ENCODE results near the gene DESI2. TPM values are rescaled to one million over a fixed set of nuclear protein-coding genes. Genes with fewer than 3 reads are reported as not detected.

DESI2 gene
- total RNA-seq, result 25.5 TPM

DNA sequence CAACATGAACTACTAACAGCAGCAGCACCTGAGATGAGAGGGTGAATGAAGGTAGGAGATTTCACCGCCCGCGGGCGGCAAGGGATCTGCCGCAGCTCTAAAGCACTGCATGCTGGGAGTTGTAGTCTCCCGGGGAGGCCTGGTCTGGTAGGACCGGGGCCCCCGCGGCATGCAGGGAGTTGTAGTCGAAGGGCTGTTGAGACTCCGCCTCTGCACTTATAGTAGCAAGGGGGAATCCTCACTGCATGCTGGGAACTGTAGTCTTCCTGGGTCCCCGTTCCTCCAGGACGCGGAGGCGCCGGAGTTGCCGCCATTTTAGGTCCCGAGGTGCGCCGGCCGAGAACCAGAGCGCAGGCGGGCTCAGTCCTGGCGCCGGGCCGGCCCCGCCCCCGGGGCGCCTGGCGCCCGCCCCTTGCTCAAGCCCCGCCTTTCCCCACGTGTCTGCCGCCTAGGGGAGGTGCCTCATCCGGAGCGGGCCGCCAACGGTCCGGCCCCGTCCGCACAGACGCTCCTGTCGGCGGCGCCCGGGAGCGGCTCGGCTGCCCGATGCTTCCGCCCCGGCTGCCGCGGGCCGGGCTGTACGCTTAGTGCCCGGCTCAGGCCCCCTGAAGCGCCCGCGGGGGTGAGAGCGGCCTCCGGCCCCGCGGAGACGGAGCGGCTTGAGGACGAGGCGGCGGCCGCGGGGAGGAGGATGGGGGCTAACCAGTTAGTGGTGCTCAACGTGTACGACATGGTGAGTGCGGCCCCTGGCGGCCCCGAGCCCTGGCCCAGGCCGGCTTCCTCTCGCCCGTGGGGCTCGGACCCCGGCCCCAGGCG, at the start of gene DESI2:
Gene DESI2, plus strand, starts transcription at position 504 of the 816 bp plus-strand sequence. Its CDS starts 188 bp downstream, at position 692.
- peak; percentile 75 to 92 for TF ChIP-seq POLR2AphosphoS5 (IDR thresholded peaks at IDR 0.05; ENCODE audit: insufficient read depth in 1 of 2, low read depth in 1 of 2)
- TF ChIP-seq, protein P1, sequence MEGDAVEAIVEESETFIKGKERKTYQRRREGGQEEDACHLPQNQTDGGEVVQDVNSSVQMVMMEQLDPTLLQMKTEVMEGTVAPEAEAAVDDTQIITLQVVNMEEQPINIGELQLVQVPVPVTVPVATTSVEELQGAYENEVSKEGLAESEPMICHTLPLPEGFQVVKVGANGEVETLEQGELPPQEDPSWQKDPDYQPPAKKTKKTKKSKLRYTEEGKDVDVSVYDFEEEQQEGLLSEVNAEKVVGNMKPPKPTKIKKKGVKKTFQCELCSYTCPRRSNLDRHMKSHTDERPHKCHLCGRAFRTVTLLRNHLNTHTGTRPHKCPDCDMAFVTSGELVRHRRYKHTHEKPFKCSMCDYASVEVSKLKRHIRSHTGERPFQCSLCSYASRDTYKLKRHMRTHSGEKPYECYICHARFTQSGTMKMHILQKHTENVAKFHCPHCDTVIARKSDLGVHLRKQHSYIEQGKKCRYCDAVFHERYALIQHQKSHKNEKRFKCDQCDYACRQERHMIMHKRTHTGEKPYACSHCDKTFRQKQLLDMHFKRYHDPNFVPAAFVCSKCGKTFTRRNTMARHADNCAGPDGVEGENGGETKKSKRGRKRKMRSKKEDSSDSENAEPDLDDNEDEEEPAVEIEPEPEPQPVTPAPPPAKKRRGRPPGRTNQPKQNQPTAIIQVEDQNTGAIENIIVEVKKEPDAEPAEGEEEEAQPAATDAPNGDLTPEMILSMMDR (IDR thresholded peaks at IDR 0.05), result peak in 1 of 3 experiments; percentile 45
- TF ChIP-seq POLR2A (IDR thresholded peaks at IDR 0.05), result peak; percentile 47 to 97
- H3K36me3 ChIP-seq, result no peaks in the 10 kb centered on the region
- no peaks in the 10 kb centered on the region for H3K9me3 ChIP-seq
- H3K4me3 ChIP-seq, result peak within 1 kb of the TSS; percentile 83 to 88
- H3K27me3 ChIP-seq, result no peaks in the 10 kb centered on the region
- intact Hi-C loops (cut with DNase I), result no loop called here
- peak within 1 kb of the TSS; percentile 92 for H3K27ac ChIP-seq
- H3K4me1 ChIP-seq, result peaks cover 35% of the 10 kb centered on the region
- DNase-seq (ENCODE audit: extremely low spot score in 2 of 2), result peak; percentile 99

DNA sequence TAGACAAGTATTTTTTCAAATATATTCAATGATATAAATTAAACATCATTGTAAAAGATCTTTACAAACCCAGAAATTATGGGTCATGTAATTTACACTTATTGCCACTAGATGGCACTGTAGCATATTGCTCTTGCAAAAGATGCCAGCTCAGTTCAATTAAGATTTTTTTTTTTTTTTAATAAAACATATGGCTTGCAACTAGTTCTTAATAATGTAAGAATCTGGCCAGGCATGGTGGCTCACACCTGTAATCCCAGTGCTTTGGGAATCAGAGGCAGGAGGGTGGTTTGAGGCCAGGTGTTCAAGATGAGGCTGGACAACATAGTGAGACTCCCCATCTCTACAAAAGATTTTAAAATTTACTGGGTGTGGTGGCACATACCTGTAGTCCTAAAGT, 49.4 kb upstream of the DESI2 start:
- no peak overlapping the region for H3K4me3 ChIP-seq
- intact Hi-C loops (cut with DNase I), result loop anchor here (2.0 kb wide), 1 partner anchor 193 kb away; no protein-coding TSS in a partner anchor
- no peak overlapping the region for H3K27ac ChIP-seq
- TF ChIP-seq, protein P1 (IDR thresholded peaks at IDR 0.05), result peak; percentile 63 to 88 (median 77)
- TF ChIP-seq POLR2AphosphoS5 (IDR thresholded peaks at IDR 0.05; ENCODE audit: insufficient read depth in 1 of 2, low read depth in 1 of 2), result peak in 1 of 2 donors; percentile 8
- TF ChIP-seq POLR2A (IDR thresholded peaks at IDR 0.05), result no peak
- H3K36me3 ChIP-seq, result no peaks in the 10 kb centered on the region
- H3K27me3 ChIP-seq, result no peaks in the 10 kb centered on the region
- no peaks in the 10 kb centered on the region for H3K9me3 ChIP-seq
- no peaks in the 10 kb centered on the region for H3K4me1 ChIP-seq
- DNase-seq (ENCODE audit: extremely low spot score in 2 of 2), result no peak

DNA sequence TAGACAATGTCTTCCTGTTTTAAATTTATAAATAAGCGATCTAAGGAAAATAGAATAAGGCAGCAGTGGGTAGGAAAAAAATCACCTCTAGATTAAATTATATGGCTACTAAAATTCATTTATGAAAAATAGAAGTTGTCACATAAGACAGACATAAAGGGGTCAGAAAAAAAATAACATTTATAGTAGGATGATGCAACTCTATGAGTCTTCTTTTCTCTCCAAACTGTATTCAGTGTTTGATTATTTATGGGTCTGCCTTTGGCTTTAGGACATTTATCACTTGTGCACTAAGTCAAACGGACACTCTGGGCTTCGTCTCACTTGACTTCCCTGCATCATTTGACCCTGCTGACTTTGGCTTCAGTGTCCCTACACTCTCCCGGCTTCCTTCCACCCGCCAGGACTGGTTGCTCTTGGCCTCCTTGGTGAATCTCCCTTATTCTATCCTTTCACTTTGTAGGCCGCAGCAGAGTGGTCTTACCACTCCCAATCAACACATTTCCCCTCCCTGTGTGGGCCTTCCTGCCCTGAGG, 47.0 kb upstream of the DESI2 start:
- DNase-seq (ENCODE audit: extremely low spot score in 2 of 2), result no peak
- no peaks in the 10 kb centered on the region for H3K4me1 ChIP-seq
- H3K27ac ChIP-seq, result no peak overlapping the region
- H3K9me3 ChIP-seq, result no peaks in the 10 kb centered on the region
- intact Hi-C loops (cut with DNase I), result no loop called here
- TF ChIP-seq, protein P1 (IDR thresholded peaks at IDR 0.05), result no peak
- no peak for TF ChIP-seq POLR2AphosphoS5 (IDR thresholded peaks at IDR 0.05; ENCODE audit: insufficient read depth in 1 of 2, low read depth in 1 of 2)
- TF ChIP-seq POLR2A (IDR thresholded peaks at IDR 0.05), result no peak
- no peak overlapping the region for H3K4me3 ChIP-seq
- H3K27me3 ChIP-seq, result no peaks in the 10 kb centered on the region
- no peaks in the 10 kb centered on the region for H3K36me3 ChIP-seq

DNA sequence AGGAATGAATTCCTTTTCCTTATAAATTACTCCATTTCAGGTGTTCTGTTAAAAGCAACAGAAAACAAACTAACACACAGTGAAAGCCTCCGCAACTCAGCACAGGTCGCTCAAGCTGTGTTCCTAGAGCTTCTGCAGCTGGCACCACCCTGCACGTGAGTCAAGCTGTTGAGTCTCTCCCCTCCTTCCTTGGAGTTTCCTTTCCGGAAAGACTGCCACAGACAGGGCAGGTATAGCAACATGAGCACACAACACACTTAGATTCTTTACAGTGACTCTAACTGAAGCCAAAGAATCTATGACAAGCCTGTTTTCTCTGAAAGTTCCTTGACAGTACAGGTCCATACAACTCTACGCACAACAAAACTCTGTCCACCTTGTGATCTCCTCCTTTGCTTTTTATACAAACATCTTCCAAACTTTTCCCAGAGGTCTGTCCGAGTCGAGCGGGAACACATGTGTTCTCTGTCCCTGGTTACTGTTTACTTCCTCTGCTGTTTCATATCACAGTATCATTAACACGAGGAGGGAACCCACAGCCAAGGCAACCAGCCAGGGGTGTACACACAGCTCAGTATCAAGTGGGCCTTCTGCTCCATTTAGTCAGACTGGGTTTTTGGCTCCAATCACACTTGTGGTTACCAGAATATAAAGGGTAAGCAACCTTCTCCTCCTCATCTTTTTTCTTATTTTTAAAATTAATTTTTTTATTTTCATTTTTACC, 38.7 kb upstream of the DESI2 start:
- no peaks in the 10 kb centered on the region for H3K27me3 ChIP-seq
- no peaks in the 10 kb centered on the region for H3K36me3 ChIP-seq
- DNase-seq (ENCODE audit: extremely low spot score in 2 of 2), result no peak
- TF ChIP-seq POLR2A (IDR thresholded peaks at IDR 0.05) (no peak), POLR2AphosphoS5 (IDR thresholded peaks at IDR 0.05; ENCODE audit: insufficient read depth in 1 of 2, low read depth in 1 of 2) (no peak)
- TF ChIP-seq, protein P1 (IDR thresholded peaks at IDR 0.05), result no peak
- intact Hi-C loops (cut with DNase I), result no loop called here
- no peaks in the 10 kb centered on the region for H3K9me3 ChIP-seq
- no peaks in the 10 kb centered on the region for H3K4me1 ChIP-seq
- H3K4me3 ChIP-seq, result no peak overlapping the region
- no peak overlapping the region for H3K27ac ChIP-seq
